Ovary (tissue), 9 donors: ENCODE results near the gene MOGAT3. TPM values are rescaled to one million over a fixed set of nuclear protein-coding genes. Genes with fewer than 3 reads are reported as not detected.

ENCODE experiments used
- DNase-seq, 5 donors: peaks; one replicate each; pipeline ENCODE4 v3.0.0-alpha.2; 2019 to 2020
- H3K27ac ChIP-seq, 2 donors: fragments of 200-600 bp; one replicate each; pipeline versions ENCODE4 v1.5.1 to v1.8.0; 2019 to 2022
- H3K27me3 ChIP-seq: fragments of 200-600 bp; one replicate; pipeline ENCODE4 v1.8.0; 2022
- H3K36me3 ChIP-seq: fragments of 200-600 bp; sonication (generic); one replicate; pipeline ENCODE4 v1.5.1; 2019
- H3K4me1 ChIP-seq: one replicate; pipeline ENCODE4 v1.8.1; 2013; ENCODE audit warnings: mild to moderate bottlenecking, moderate library complexity; ENCODE audit not compliant: insufficient read depth
- H3K4me3 ChIP-seq: fragments of 200-600 bp; sonication (generic); one replicate; pipeline ENCODE4 v1.5.1; 2017
- H3K9me3 ChIP-seq, 2 donors: fragments of 200-600 bp in 1 of 2; sonication (generic) in 1 of 2; one replicate each; pipeline versions ENCODE4 v1.5.1 to v1.8.1; 2013 to 2019; ENCODE audit warnings: mild to moderate bottlenecking in 1 of 2, moderate library complexity in 1 of 2
- EP300 ChIP-seq: sonication (generic); formaldehyde crosslinking; IDR thresholded peaks from one replicate; pipeline ENCODE4 v1.6.1; 2017; ENCODE audit warnings: antibody characterized with exemption
- POLR2A ChIP-seq: fragments of 450-650 bp; IDR thresholded peaks from one replicate; pipeline ENCODE4 v1.6.1; 2017; ENCODE audit warnings: antibody characterized with exemption, mild to moderate bottlenecking, moderate library complexity
- WGBS, 3 donors: extraction: QIAGEN DNeasy Blood & Tissue Kit in 1 of 3; methylation state at CpG; one replicate each; pipeline versions ENCODE4 v1.1.5 to v1.1.7; 2013 to 2017; 5-methylcytosine and 5-hydroxymethylcytosine counted together
- intact Hi-C, 4 donors: fragments of 100-400 bp; cut with DNase I; formaldehyde crosslinking; loops; one replicate each; pipeline versions ENCODE4 v1.11.0 to v1.15.1; 2022 to 2023
- polyA plus RNA-seq, 2 donors: library from polyadenylated mRNA; stranded (reverse); fragments of 200-250 nt in 1 of 2; fragments of 350-450 nt in 1 of 2; fragmentation: Illumina TruSeq in 1 of 2; extraction: RNeasy Lipid Tissue Mini Kit (QIAGEN cat#74804) in 1 of 2; gene quantifications; one replicate each; pipeline ENCODE4 v1.2.3, GENCODE V29; 2013 to 2014
- total RNA-seq, 7 donors: library from RNA; depleted of rRNA in 2 of 7; stranded (reverse); fragments of >200 nt in 2 of 7; fragmentation: NEBNext Ultra II Directional in 3 of 7; extraction: Animal tissue kit (Norgen Biotek cat#: 25700) in 3 of 7; gene quantifications; one replicate each; pipeline versions ENCODE4 v1.1.0 to v1.2.4, GENCODE V29; 2016 to 2023
- TF ChIP-seq, protein P1 (sequence below), 3 donors: fragments of 450-650 bp in 2 of 3; fragments of 200-600 bp in 1 of 3; IDR thresholded peaks; one replicate each; pipeline versions ENCODE4 v1.5.1 to v1.8.0; 2016 to 2022; ENCODE audit warnings: antibody characterized with exemption in 3 of 3, mild to moderate bottlenecking in 1 of 3
- donor health status: DM: no; HTN: no; CAD: no; lungs with moderate emphysema.
- donor health status: DM: no; HTN: no; CAD: no.
- donor health status: Bipolar disorder and iron deficiency.
- donor health status: DM: yes; HTN: yes; CAD: no.
- donor health status: DM: no; HTN: no; CAD: no.
- donor health status: DM: yes; HTN: yes; CAD: no.

Gene MOGAT3
- total and polyA plus RNA-seq, 9 donors, result 0.24 TPM; not detected in 8

DNA sequence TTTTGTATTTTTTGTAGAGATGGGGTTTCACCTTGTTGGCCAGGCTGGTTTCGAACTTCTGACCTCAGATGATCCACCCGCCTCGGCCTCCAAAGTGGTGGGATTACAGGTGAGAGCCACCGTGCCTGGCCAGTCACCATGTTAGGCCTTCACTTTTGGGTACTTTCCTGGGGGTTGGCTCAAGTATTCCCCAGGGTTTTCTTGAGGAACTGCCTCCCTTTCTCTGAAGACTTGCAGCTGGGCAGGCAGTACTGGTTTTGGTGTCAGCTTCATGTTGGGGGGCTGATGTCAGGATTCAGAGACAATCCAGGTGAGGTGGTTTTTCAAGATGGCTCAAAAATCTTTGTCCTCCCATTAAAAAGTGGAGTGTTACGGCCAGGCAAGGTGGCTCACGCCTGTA is 24.8 kb upstream of the MOGAT3 start:
- WGBS, 3 donors, result 92 to 98% (median 94%) methylated on average over 6 of the region's 6 CpGs
- TF ChIP-seq, protein P1, sequence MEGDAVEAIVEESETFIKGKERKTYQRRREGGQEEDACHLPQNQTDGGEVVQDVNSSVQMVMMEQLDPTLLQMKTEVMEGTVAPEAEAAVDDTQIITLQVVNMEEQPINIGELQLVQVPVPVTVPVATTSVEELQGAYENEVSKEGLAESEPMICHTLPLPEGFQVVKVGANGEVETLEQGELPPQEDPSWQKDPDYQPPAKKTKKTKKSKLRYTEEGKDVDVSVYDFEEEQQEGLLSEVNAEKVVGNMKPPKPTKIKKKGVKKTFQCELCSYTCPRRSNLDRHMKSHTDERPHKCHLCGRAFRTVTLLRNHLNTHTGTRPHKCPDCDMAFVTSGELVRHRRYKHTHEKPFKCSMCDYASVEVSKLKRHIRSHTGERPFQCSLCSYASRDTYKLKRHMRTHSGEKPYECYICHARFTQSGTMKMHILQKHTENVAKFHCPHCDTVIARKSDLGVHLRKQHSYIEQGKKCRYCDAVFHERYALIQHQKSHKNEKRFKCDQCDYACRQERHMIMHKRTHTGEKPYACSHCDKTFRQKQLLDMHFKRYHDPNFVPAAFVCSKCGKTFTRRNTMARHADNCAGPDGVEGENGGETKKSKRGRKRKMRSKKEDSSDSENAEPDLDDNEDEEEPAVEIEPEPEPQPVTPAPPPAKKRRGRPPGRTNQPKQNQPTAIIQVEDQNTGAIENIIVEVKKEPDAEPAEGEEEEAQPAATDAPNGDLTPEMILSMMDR (IDR thresholded peaks at IDR 0.05), result no peak
- no peak for TF ChIP-seq EP300
- no peak for TF ChIP-seq POLR2A
- no peaks in the 10 kb centered on the region for H3K4me1 ChIP-seq
- intact Hi-C loops, result no loop called here
- H3K9me3 ChIP-seq, result no peaks in the 10 kb centered on the region
- H3K27me3 ChIP-seq, result no peaks in the 10 kb centered on the region
- H3K27ac ChIP-seq, result no peak overlapping the region
- no peaks in the 10 kb centered on the region for H3K36me3 ChIP-seq
- H3K4me3 ChIP-seq, result no peak overlapping the region
- DNase-seq, result no peak

DNA sequence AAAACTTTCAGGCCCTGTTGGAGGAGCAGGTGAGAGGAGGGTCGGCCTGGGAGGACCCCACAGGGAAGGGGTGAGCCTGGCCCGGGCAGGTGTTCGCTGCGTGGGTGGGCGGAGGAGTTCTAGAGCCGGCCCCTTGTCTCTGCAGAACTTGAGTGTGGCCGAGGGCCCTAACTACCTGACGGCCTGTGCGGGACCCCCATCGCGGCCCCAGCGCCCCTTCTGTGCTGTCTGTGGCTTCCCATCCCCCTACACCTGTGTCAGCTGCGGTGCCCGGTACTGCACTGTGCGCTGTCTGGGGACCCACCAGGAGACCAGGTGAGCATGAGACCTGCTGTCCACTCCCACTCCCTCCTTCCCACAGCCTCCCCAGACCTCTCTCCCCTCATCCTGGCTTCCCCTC is 22.7 kb upstream of the MOGAT3 start:
- peaks cover 6% of the 10 kb centered on the region for H3K4me1 ChIP-seq
- WGBS, 3 donors, result 89 to 93% (median 93%) methylated on average over 15 of the region's 15 CpGs
- no peak overlapping the region for H3K4me3 ChIP-seq
- intact Hi-C loops, result no loop called here
- H3K27me3 ChIP-seq, result no peaks in the 10 kb centered on the region
- H3K36me3 ChIP-seq, result no peaks in the 10 kb centered on the region
- H3K9me3 ChIP-seq, result no peaks in the 10 kb centered on the region
- no peak overlapping the region for H3K27ac ChIP-seq
- TF ChIP-seq, protein P1 (IDR thresholded peaks at IDR 0.05), result no peak
- no peak for TF ChIP-seq POLR2A
- no peak for TF ChIP-seq EP300
- DNase-seq, result no peak

- H3K4me1 ChIP-seq, result peaks cover 6% of the 10 kb centered on the region
- intact Hi-C loops, result no loop called here
- 86 to 88% (median 87%) methylated on average over 27 of the region's 27 CpGs for WGBS, 3 donors
Measured at GRCh38 chr7:101222275-101222830, 21.5 kb upstream of the MOGAT3 start.

DNA sequence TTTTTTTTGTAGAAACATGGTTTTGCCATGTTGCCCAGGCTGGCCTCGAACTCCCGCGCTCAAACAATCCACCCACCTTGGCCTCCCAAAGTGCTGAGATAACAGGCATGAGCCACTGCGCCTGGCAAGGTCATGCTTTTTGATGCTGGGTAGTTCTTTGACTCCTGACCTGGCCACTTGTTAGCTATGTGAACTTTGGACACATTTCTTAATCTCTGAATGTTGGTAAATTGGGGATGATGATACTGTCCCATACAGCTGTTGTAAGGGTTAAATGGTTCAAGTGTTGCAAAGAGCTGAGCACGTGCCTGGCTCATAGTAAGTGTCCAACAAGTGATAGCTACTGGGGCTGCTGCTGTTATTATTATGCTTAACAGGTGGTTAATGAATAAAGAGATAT is 19.5 kb upstream of the MOGAT3 start:
- Histone ChIP-seq H3K36me3 (no peaks in the 10 kb centered on the region), H3K9me3 (no peaks in the 10 kb centered on the region), H3K4me1 (peaks cover 12% of the 10 kb centered on the region), H3K27me3 (no peaks in the 10 kb centered on the region), H3K4me3 (no peak overlapping the region), H3K27ac (no peak overlapping the region)
- TF ChIP-seq, protein P1 (IDR thresholded peaks at IDR 0.05), result no peak
- no peak for DNase-seq
- intact Hi-C loops, result no loop called here
- WGBS, 3 donors, result 77 to 82% (median 78%) methylated on average over 5 of the region's 5 CpGs

More at GRCh38 chr7:101222275-101222830, 21.5 kb upstream of the MOGAT3 start:
- Histone ChIP-seq H3K27ac (no peak overlapping the region), H3K36me3 (no peaks in the 10 kb centered on the region), H3K9me3 (no peaks in the 10 kb centered on the region), H3K27me3 (no peaks in the 10 kb centered on the region), H3K4me3 (no peak overlapping the region)
- TF ChIP-seq EP300 (no peak), POLR2A (no peak)
- TF ChIP-seq, protein P1 (IDR thresholded peaks at IDR 0.05), result no peak
- DNase-seq, result no peak
